ENCODE measurements around the gene SAMD15. TPM values are rescaled to one million over a fixed set of nuclear protein-coding genes. Genes with fewer than 3 reads are reported as not detected.

The SAMD15 gene
- total and polyA plus RNA-seq, 2 donors (not counting 1 experiment from before 2014, with no cell fraction given) = 0.33 to 1.1 TPM

DNA sequence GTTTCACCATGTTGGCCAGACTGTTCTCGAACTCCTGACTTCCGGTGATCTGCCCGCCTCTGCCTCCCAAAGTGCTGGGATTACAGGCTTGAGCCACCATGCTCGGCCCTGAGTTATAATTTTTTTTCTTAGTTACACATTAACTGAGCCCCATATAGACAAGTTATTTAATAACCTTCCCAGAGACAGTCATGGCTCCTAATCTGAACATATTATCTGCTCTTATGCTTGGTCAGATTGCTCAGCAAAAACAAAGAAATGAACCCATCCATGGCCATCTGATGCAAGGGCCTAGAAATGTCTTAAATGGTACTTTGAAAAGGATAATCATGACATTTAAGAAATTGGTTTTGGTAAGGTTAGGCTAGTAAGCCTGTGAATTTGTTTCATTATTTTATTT lies 13.0 kb downstream of the SAMD15 start:
- Histone ChIP-seq H3K79me2 (ENCODE audit: control insufficient read depth, insufficient read depth, low read length) (no peaks in the 10 kb centered on the region), H3K9me3 (ENCODE audit: control insufficient read depth, insufficient read depth, low read depth, low read length) (no peaks in the 10 kb centered on the region), H3K9ac (ENCODE audit: insufficient read depth, low read length) (no peak overlapping the region), H3K4me1 (ENCODE audit: control insufficient read depth, extremely low read depth, insufficient read depth, low read length) (no peaks in the 10 kb centered on the region), H3K4me3 (replicated peaks in 1 of 4; ENCODE audit: control extremely low read depth in 1 of 4, insufficient read depth in 1 of 4, low read depth in 3 of 4, low read length in 4 of 4) (no peak overlapping the region), H2AFZ (ENCODE audit: low read length) (no peak overlapping the region), H3K36me3 (ENCODE audit: control insufficient read depth, insufficient read depth, low read length) (no peaks in the 10 kb centered on the region), H3K27ac (ENCODE audit: insufficient read depth, low read length) (no peak overlapping the region), H3K4me2 (ENCODE audit: extremely low read depth, insufficient read depth, low read length) (no peak overlapping the region), H4K20me1 (ENCODE audit: control insufficient read depth, extremely low read depth, insufficient read depth, low read length) (no peaks in the 10 kb centered on the region), H3K27me3 (ENCODE audit: control insufficient read depth, insufficient read depth, low read length) (no peaks in the 10 kb centered on the region)
- no peak for DNase-seq (ENCODE audit: low read depth in 2 of 2)
- TF ChIP-seq, protein P1, sequence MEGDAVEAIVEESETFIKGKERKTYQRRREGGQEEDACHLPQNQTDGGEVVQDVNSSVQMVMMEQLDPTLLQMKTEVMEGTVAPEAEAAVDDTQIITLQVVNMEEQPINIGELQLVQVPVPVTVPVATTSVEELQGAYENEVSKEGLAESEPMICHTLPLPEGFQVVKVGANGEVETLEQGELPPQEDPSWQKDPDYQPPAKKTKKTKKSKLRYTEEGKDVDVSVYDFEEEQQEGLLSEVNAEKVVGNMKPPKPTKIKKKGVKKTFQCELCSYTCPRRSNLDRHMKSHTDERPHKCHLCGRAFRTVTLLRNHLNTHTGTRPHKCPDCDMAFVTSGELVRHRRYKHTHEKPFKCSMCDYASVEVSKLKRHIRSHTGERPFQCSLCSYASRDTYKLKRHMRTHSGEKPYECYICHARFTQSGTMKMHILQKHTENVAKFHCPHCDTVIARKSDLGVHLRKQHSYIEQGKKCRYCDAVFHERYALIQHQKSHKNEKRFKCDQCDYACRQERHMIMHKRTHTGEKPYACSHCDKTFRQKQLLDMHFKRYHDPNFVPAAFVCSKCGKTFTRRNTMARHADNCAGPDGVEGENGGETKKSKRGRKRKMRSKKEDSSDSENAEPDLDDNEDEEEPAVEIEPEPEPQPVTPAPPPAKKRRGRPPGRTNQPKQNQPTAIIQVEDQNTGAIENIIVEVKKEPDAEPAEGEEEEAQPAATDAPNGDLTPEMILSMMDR (conservative IDR thresholded peaks at IDR 0.05 in 1 of 2, IDR thresholded peaks at IDR 0.05 in 1 of 2; ENCODE audit: low read depth in 1 of 2, low read length in 2 of 2) = no peak
- no peak for TF ChIP-seq EZH2 (IDR thresholded peaks at IDR 0.05; ENCODE audit: low read length, missing control alignments)

DNA sequence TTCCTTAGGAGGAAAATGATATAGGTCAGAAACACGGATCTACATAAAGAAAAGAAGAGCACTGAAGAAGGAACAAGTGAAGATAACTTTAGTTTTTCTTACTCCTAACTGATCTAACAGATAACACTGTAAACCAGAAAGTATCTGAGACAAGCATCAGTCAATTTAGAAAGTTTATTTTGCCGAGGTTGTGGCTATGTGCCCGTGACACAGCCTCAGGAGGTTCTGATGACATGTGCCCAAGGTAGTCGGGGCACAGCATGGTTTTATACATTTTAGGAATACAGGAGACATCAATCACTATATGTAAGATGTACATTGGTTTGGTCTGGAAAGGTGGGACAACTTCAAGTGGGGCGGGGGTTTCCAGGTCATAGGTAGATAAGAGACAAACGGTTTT lies 23.0 kb downstream of the SAMD15 start:
- Histone ChIP-seq H3K4me3 (replicated peaks in 1 of 4; ENCODE audit: control extremely low read depth in 1 of 4, insufficient read depth in 1 of 4, low read depth in 3 of 4, low read length in 4 of 4) (no peak overlapping the region), H3K9ac (ENCODE audit: insufficient read depth, low read length) (no peak overlapping the region), H2AFZ (ENCODE audit: low read length) (no peak overlapping the region), H3K27ac (ENCODE audit: insufficient read depth, low read length) (no peak overlapping the region), H3K36me3 (ENCODE audit: control insufficient read depth, insufficient read depth, low read length) (no peaks in the 10 kb centered on the region), H3K4me2 (ENCODE audit: extremely low read depth, insufficient read depth, low read length) (no peak overlapping the region), H3K9me3 (ENCODE audit: control insufficient read depth, insufficient read depth, low read depth, low read length) (no peaks in the 10 kb centered on the region), H3K79me2 (ENCODE audit: control insufficient read depth, insufficient read depth, low read length) (no peaks in the 10 kb centered on the region), H3K4me1 (ENCODE audit: control insufficient read depth, extremely low read depth, insufficient read depth, low read length) (no peaks in the 10 kb centered on the region), H4K20me1 (ENCODE audit: control insufficient read depth, extremely low read depth, insufficient read depth, low read length) (no peaks in the 10 kb centered on the region), H3K27me3 (ENCODE audit: control insufficient read depth, insufficient read depth, low read length) (no peaks in the 10 kb centered on the region)
- TF ChIP-seq, protein P1 (conservative IDR thresholded peaks at IDR 0.05 in 1 of 2, IDR thresholded peaks at IDR 0.05 in 1 of 2; ENCODE audit: low read depth in 1 of 2, low read length in 2 of 2) = no peak
- no peak for TF ChIP-seq EZH2 (IDR thresholded peaks at IDR 0.05; ENCODE audit: low read length, missing control alignments)
- no peak for DNase-seq (ENCODE audit: low read depth in 2 of 2)

DNA sequence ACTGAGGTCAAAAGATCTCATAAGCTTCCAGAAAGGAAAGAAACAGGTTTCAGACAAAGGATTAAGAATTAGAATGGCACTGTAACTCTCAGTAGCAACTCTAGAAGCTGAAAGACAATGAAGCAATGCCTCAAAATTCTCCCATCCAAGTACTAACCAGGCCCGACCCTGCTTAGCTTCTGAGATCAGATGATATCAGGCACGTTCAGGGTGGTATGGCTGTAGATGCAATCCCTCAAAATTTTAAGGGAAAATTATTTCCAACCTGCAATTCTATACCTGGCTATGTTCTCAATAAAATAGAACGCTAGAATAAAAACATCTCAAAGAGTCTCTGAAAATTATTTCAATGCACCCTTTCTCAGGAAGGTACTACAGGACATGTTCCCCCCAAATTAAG lies 26.6 kb downstream of the SAMD15 start:
- H3K4me2 ChIP-seq (ENCODE audit: extremely low read depth, insufficient read depth, low read length) = no peak overlapping the region
- no peak for DNase-seq (ENCODE audit: low read depth in 2 of 2)
- H2AFZ ChIP-seq (ENCODE audit: low read length) = no peak overlapping the region
- H4K20me1 ChIP-seq (ENCODE audit: control insufficient read depth, extremely low read depth, insufficient read depth, low read length) = no peaks in the 10 kb centered on the region
- H3K79me2 ChIP-seq (ENCODE audit: control insufficient read depth, insufficient read depth, low read length) = no peaks in the 10 kb centered on the region
- TF ChIP-seq, protein P1 (conservative IDR thresholded peaks at IDR 0.05 in 1 of 2, IDR thresholded peaks at IDR 0.05 in 1 of 2; ENCODE audit: low read depth in 1 of 2, low read length in 2 of 2) = no peak
- no peak for TF ChIP-seq EZH2 (IDR thresholded peaks at IDR 0.05; ENCODE audit: low read length, missing control alignments)
- H3K4me3 ChIP-seq (replicated peaks in 1 of 4; ENCODE audit: control extremely low read depth in 1 of 4, insufficient read depth in 1 of 4, low read depth in 3 of 4, low read length in 4 of 4) = no peak overlapping the region
- no peaks in the 10 kb centered on the region for H3K27me3 ChIP-seq (ENCODE audit: control insufficient read depth, insufficient read depth, low read length)
- no peaks in the 10 kb centered on the region for H3K36me3 ChIP-seq (ENCODE audit: control insufficient read depth, insufficient read depth, low read length)
- H3K27ac ChIP-seq (ENCODE audit: insufficient read depth, low read length) = no peak overlapping the region
- H3K4me1 ChIP-seq (ENCODE audit: control insufficient read depth, extremely low read depth, insufficient read depth, low read length) = no peaks in the 10 kb centered on the region
- no peak overlapping the region for H3K9ac ChIP-seq (ENCODE audit: insufficient read depth, low read length)
- H3K9me3 ChIP-seq (ENCODE audit: control insufficient read depth, insufficient read depth, low read depth, low read length) = no peaks in the 10 kb centered on the region

Measured in fibroblast of lung (primary cell).